Amniotic stem cell (primary cell): Measurements from ENCODE around the gene PELO.
"Not testable (repeated sequence)": the region's sequence is repeated elsewhere in the genome, so short reads cannot be mapped to it uniquely, and the experiment has no call there.

ENCODE experiments used
- DNase-seq: peaks from one replicate; lab custom pipeline; 2025; lab: John Stamatoyannopoulos, UW

The PELO gene, protein sequence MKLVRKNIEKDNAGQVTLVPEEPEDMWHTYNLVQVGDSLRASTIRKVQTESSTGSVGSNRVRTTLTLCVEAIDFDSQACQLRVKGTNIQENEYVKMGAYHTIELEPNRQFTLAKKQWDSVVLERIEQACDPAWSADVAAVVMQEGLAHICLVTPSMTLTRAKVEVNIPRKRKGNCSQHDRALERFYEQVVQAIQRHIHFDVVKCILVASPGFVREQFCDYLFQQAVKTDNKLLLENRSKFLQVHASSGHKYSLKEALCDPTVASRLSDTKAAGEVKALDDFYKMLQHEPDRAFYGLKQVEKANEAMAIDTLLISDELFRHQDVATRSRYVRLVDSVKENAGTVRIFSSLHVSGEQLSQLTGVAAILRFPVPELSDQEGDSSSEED

GRCh38 chr5:52787600-52788504 lies at the start of gene PELO, which contains the start of gene ITGA1:
Gene PELO, plus strand, starts transcription at chr5:52787916. Its CDS starts 12,479 bp downstream, at chr5:52800395.
Gene ITGA1, plus strand, starts transcription at chr5:52787916. Its CDS starts 438 bp downstream, at chr5:52788354.
- DNase-seq, result peak; percentile 72

GRCh38 chr5:52738095-52738506 lies 49.6 kb upstream of the PELO start:
- DNase-seq, result no peak

DNA sequence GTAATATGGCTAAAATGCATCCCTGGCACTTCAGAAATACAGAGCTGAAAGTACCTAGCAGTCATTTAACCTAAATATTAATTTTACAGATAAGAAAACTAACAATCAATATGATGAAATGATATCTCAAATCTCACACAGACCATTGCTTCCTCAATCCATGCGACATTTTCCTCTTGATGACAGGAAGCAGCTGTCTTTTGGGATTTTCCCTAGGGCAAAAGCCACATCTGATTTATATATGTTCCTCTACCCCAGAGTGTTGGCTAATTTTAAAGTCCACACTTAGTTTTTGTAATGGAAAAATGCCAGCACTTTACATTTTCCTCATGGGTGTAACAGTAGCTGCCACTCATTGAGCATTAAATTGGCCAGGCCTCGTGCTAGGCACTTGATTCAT lies 47.7 kb upstream of the PELO start:
- no peak for DNase-seq

GRCh38 chr5:52743012-52743411 lies 44.7 kb upstream of the PELO start:
- no peak for DNase-seq

DNA sequence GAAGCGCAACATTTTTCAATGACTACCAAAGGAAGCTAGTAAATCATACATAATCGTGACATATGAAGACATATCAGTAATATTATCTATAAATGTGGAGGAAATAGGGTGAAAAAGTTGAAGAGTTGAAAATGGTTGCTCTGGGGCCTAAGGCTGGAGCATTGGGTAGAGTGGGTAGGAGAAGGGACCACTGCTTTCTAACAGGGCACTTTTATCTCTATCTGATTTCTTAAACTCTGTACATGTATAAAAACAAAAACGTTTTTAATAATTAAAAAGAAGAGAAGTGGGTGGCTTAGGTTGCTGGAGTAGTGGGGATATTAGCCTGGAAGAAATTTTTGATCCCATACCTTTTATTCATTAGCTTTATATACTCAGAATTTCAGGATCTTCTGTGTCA lies 44.2 kb upstream of the PELO start:
- DNase-seq, result no peak

GRCh38 chr5:52743970-52744369 lies 43.7 kb upstream of the PELO start:
- no peak for DNase-seq

DNA sequence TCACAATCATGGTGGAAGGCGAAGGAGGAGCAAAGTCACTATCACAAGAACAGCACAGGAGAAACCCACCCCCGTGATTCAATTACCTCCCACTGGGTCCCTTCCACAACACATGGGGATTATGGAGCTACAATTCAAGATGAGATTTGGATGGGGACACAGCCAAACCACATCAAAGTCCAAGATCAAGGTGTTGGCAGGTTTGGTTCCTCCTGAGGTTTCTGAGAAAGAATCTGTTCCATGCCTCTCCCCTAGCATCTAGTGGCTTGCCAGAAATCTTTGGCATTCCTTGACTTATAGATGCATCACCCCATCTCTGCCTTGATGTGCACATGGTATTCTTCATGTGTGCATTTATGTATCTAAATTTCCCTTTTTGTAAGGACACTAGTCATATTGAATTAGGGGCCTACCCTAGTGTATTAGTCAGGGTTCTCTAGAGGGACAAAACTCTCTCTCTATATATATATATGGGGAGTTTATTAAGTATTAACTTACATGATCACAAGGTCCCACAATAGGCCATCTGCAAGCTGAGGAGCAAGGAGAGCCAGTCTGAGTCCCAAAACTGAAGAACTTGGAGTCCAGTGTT lies 42.8 kb upstream of the PELO start:
- DNase-seq, result not testable (repeated sequence)

GRCh38 chr5:52746539-52746938 lies 41.2 kb upstream of the PELO start:
- DNase-seq, result no peak

GRCh38 chr5:52748590-52748989 lies 39.1 kb upstream of the PELO start:
- DNase-seq, result no peak

GRCh38 chr5:52749666-52750065 lies 38.0 kb upstream of the PELO start:
- no peak for DNase-seq

DNA sequence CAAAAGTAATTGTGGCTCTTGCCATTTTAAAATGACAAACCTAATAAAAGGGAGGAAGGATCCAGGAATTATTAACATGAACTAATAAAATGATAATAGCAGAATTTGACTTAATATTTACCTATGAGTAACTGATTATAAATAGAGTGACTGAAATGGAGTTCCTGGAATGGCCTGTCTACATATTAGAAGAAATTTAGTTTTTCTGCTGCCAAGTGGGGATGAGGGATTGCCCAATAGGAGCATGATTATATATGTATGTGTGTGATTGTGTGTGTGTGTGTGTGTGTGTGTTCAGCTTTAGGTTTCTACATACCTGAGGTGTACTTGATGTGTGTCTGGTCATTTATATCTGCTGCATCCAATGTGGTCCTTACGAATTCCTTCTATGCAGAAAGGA lies 36.6 kb upstream of the PELO start:
- no peak for DNase-seq

DNA sequence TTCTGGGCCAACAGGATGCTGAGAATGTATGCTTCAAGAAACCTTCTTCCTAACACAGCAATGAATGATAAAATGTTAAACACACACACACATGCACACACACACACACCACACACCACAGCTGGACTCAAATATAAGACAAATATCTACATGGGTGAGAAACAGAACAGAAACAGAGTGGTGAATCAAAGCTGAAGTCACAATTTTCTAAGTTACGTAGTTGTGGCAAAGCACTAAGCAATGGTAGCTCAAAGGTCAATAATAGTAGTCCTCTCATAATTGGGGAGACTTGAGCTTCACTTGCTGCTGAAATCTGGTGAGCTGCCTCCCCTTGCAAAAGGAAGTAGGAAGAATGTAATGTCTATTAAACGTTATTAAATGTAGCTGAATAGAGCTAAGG lies 33.7 kb upstream of the PELO start:
- DNase-seq, result no peak

GRCh38 chr5:52757527-52757926 lies 30.2 kb upstream of the PELO start:
- DNase-seq, result no peak

DNA sequence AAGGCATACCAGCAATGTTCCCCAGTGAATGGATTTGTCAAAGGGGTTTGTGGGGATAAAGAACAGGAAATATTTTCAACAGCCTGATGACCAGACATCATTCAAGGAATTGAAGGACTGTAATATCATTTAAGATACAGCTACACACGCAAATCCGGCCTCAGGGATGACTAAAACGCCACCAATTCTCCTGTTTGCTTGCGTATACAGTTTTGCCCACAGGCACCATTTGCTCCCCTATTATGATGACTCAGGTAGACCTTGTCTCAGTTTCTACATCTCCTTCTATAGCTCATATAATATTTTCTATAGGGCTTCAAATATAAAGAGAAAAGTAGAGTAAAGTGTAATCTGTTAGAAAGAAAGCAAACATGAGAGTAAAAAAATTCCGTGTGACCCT lies 29.7 kb upstream of the PELO start:
- no peak for DNase-seq

GRCh38 chr5:52759331-52759730 lies 28.4 kb upstream of the PELO start:
- DNase-seq, result no peak

DNA sequence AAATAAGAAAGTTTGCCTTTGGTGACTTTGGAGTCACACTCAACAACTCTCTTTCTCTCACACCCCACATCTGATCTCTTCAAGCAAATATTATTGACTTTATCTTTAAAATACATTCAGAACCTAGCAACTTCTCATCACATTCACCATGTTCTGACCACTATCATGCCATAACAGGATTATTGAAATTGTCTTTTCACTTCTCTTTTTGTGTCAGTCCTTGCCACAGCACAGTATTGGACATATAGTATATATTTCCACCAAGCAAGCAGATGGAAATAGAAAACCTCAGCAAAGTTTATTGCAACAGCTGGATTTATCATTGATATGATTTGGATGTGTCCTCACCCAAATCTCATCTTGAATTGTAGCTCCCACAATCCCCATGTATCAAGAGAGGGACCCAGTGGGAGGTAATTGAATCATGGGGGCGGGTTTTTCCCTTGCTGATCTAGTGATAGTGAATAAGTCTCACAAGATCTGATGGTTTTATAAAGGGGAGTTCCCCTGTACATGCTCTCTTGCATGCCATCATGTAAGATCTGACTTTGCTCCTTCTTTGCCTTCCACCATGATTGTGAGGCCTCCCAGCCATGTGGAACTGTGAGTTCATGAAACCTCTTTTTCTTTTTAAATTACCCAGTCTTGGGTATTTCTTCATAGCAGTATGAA lies 26.9 kb upstream of the PELO start:
- DNase-seq, result no peak

DNA sequence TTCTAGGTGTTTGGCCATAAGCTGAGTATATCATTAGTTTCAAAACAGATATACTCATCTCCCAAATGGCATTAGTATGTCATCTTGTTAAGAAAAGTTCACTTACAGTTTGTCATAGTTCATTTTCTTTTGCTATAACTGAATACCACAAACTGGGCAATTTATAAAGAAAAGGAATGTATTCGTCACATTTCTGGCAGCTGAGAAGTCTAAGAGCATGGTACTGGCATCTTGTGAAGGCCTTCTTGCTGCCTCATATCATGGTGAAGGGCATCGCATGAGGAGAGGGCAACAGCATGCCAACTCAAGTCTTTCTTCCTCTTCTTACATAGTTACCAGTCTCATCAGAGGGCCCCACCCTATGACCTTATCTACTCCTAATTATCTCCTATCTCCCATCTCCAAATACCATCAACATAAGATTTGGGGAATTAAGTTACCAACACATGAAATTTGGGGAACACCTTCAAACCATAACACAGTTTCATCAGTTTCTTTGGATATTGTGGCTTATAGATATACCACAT lies 20.4 kb upstream of the PELO start:
- no peak for DNase-seq

GRCh38 chr5:52767766-52768480 lies 19.8 kb upstream of the PELO start:
- no peak for DNase-seq

- DNase-seq, result no peak
Observed at GRCh38 chr5:52769061-52769460, 18.7 kb upstream of the PELO start.

- DNase-seq, result no peak
Observed at GRCh38 chr5:52770287-52770939, 17.3 kb upstream of the PELO start.
